GM19438 (cell line): ENCODE data around the gene SPINK4.

ENCODE experiments used
- ATAC-seq: cut with Tn5 transposase; IDR thresholded peaks from one replicate; pipeline ENCODE4 v1.9.1; 2021; ENCODE audit warnings: low read depth; ENCODE audit not compliant: unreplicated experiment

SPINK4 gene

DNA sequence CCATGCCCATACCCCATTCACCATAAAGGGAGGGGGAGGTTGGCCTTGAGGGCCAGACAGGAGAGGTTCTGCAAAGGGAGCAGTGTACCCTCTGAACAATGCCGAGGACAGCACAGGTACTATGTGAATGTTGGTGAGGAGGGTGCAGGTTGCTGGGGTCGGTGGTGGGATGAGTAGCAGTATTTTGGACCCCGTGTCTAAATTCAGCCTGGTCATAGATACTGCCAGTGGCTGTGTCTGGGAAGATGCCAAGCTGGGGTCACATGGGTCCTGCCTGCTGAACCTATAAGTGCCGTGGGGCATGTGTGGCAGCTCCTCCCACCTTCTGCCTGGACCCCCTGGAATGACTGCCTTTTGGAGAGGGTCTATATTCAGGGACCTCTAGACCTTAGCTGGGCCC is 11.4 kb upstream of the SPINK4 start:
- ATAC-seq: no peak

DNA sequence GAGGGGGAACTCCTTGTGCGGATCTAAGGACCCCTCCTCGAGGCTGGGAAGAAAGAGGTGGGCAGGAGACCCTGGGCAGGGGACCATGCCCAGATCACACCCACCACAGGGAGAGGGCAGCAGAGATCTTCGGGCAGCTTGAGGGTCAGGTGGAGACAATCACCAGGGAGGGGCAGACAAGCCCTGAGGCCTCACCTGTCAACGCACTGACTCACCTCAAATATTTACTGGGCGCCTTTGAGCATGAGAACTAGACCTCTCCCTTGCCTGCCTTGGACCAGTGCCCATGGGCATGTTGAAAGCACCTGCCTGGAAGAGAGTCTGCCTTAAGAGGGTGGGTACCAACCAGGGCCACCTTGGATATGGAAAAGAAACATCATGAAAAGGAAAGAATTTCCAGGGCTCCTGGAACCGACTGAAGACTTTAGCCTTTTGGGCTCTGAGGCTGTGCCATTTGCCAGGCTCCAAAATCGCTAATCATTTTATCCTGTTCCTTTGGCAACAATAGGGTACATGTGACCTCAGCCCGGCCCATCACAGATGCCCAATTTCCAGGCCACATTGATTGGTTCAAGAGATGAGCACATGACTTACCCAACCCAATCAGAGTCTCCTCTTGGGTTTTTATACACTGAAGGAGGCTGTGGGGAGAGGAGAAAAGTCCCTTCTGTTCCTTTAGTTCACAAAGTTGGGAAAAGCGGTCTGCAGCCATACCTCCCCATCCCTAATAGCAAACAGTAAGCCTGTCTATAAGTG is 10.4 kb upstream of the SPINK4 start:
- no peak for ATAC-seq

DNA sequence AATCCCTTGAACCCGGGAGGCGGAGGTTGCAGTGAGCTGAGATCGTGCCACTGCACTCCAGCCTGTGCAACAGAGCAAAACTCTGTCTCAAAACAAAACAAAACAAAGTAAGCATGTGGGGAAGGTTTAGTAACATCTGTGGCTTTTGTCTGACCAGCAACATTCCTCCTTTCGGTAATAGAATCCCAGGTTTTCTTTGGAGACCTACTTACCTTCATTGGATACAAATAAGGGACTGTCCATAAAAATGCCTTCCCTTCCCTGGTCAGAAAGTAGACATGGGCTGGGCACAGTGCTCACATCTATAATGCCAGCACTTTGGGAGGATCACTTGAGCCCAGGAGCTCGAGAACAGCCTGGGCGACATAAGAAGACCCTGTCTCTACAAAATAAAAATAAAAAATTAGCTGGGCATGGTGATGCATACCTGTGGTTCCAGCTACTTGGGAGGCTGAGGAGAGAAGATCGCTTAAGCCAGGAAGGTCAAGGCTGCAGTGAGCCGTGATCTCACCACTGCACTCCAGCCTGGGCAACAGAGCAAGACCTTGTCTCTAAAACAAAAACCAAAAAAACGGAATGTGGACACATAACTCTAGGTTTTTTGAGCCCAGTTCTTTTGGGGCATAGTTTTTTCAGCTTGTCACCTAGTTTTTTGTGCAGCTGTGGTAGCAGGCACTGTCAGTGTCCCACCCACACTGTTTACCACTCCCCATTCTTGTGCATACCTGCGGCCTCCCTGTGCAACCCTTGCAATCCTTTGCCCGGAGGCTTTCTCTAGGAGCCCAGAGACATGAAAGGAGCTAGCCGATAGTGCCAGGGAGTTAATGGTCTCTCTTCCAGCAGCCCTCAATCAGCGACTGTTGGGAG is 9.0 kb upstream of the SPINK4 start:
- ATAC-seq: no peak

DNA sequence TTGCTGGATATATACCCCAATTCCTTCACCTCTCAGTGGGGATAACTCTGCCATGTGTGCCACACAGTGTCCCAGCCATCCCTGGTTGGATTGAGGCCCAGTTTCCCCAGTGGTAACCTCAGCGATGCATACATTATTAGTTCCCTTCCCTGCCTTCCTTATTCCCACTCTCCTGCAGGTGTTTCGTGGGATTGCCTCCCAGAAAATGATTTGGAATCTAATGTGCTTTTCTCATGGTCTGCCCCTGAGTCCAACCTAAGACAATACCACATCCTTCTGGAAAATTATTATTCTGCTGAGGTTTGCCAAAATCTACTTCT is 8.4 kb upstream of the SPINK4 start:
- no peak for ATAC-seq

DNA sequence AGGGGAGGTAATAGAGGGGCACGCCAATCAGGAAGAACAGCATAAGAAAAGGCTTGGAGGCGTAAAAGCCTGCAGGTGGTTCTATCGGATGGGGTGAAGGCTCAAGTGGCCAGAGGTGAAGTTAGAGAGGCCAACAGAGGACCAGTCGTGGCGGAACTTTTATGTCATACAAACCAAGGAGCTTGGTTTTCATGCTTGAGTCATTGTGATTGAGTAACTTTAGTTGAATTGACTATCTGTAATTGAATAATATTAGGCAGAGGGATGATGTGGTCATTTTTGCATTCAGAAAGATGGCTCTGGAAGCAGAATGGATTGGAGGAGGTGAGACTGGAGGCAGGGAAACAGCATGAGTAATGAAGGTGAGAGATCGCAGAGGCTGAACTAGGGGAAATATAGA is 7.2 kb upstream of the SPINK4 start:
- no peak for ATAC-seq

DNA sequence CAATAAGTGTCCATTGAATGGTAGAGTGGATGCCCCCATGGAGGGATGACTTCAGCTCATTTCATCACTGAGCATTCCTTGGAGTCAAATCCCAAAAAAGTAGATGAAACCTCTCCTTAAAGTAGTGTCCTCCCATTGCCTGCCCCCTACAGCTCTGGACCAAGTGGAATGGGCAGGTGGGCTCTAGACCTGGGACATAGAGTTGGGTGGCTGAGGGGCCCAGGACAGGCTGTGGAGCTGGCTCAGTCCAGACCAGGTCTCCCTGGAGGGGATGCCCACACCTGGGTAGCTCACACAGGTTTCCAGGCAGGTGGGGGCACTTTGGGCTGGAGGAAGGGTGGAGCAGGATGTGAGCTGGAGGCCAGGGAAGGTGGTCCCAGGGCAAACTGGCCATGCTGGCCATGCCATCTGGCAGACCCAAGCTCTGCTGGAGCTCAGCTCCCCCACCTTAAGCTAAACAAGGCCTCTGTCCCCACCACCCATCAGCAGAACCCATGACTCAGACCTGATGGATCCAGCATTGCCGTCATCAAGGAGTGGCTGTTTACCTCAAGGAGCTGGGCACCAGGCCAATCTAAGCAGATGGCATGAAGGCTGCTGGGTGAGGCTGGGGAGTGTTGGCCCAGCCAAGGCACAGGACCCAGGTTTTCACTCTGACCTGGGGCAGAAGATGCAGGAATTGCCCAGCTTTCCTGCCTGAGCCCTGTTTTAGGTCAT is 6.2 kb upstream of the SPINK4 start:
- ATAC-seq: no peak

DNA sequence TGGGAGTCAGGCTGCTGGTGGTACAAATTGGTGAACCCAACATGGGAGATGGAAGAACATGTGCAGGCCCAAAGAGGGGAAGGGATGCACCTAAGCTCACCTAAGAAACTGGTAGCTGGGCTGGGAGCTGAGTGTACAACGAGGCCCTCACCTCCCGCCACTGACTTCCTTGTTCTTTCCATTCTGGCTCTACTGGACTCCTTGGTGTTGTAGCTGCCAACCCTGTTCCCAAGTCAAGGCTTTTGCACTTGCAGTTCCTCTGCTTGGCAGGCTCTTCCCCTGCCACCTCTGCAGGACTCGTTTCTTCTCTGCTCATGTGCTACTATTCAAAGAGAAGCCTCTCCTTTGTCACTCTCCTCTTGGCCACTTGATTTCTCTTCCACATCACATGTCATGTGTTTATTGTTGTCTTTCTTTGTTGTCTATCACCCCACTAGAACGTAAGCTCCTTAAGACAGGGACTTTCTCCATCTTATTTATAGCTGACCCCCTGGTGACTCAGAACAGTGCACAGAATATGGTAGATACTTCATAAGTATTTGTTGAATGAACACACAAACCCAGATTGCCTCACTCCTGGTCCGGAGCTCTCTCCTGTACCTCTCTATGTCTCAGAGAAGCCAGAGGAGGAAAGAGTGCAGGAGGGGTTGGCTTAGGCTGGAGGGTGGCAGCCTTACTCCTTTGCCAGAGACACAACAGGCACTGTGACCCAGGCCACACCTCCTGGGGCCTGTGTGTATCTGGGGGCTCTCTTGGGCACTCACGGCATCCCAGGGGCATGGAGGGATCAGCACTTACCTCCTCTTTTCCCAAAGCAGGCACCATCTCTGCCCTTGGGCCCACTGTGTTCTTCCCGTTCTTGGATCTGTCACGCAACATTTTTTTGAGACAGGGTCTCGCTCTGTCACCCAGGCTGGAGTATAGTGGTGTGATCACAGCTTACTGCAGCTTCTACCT is 5.2 kb upstream of the SPINK4 start:
- ATAC-seq: no peak

DNA sequence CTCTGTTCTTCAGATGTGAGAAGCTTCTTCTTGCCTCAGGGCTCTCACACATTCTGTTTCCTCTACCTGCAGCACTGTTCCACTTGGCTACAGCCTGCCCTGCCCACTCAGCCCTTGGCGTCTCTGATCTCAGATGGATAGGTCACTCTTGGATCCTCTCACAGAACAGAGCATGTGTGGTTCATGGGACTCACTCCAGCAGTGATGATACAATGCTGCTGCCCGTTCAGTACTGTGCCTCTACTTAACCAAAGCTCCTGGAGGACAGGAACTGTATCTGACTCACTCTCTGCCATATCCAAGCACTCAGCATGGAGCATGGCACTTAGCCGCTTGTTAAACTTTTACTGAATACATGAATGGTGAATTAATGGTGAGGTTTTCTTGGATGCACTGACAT is 3.4 kb upstream of the SPINK4 start:
- no peak for ATAC-seq

DNA sequence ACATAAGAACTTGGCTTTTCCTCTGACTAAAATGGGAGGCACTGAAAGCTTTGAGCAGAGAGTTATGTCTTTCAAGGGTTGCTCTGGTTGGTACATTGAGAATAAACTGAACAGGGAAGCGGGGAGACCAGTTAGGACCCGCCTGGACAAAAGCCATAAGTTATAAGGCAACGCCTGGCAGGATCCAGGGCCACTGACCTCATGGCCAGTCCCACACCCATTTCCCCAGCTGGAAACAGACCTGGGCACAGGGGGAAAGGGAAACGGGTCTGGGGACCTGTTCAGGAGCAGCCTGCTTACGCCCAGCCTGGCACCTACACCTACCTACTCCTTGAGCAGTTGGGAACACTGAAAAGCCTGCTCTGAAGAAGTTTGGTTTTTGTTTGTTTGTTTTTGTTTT is 1.3 kb downstream of the SPINK4 start:
- ATAC-seq: no peak

DNA sequence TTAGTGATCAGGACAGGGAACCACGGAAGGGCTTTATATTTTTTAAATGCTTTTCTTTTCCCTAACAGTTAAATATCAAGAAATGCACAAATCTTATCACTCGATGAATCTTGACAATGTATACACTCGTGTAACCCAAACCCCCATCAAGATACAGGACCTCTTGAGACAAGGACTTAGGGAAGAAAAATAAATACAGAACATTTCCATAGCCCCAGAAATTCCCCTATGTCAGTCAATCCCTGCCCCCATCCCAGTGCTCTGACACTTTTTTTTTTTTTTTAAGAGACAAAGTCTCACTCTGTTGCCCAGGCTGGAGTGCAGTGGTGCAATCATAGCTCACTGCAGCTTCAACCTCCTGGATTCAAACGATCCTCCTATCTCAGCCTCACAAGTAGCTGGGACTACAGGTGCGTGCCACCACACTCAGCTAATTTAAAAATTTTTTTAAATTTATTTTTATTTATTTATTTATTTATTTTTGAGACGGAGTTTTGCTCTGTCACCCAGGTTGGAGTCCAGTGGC is 2.7 kb downstream of the SPINK4 start:
- no peak for ATAC-seq

DNA sequence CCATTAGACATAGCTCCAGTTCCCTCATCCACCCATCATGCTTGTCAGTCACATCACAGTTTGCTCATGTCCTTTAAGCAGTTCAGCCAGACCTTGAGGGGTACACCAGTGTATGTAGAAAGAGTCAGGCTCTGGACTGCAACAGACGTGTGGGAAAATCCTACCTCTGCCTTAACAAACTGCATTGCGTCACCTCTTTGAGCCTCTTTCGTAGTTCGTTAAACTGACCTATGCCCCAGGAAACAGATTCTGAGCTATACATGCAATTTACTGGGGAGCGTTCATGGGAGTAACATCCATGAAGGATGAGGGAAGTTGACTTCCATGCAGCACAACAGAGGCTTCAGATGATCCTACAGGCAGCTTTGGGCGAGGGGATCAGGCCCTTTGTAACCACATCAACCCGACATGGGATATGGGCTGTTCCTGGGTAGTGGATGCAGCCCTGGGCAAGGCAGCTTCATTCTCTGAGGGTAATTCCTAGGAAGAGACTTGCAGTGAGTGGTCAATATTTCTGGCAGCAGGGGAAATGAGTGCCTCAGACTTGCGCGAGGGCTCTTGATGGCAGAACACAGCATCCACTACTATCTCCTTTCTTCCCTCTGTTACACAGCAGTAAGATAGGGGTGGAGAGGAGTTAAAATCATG is 4.3 kb downstream of the SPINK4 start:
- no peak for ATAC-seq

DNA sequence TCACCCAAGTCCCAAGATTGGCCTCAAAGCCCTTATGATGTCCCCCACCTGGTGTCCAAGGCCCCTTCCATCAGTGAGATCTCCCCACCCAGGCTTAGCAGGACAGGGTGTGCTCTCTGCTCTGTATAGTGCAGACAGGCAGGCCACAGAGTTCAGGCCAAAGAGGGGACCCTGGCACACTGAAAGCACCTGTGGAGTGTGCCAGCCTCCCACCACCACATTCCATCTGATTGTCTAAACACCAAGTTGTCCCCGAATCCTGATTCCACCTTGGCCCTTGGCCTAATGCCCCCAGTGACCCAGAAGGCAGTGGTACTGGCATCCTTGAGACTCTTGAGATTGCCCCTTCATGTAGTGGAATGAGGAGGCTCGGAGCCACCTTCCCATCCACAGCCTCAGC is 5.4 kb downstream of the SPINK4 start:
- ATAC-seq: no peak

DNA sequence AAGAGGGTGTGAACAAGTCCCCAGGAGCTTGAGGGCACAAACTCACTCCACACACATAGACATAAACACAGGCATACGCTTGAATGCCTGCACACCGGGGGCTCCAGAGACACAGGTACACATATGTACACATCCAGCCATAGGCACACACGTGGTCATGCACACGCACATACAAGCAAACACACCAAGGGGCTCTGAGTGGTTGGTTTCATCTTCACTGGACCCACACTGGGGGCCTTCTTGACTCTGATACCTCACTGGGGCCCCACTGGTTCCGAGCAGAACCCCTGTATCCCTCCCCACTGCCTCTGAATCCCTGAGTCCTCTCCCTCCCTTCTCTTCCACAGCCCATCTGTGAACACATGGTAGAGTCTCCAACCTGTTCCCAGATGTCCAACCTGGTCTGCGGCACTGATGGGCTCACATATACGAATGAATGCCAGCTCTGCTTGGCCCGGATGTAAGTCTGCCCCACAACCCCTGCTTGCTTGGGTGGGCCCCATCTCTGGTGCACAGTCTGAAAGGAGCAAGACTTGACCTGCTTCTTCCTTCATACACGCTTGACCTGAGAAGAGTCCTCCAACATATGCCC is 6.4 kb downstream of the SPINK4 start:
- ATAC-seq: no peak

DNA sequence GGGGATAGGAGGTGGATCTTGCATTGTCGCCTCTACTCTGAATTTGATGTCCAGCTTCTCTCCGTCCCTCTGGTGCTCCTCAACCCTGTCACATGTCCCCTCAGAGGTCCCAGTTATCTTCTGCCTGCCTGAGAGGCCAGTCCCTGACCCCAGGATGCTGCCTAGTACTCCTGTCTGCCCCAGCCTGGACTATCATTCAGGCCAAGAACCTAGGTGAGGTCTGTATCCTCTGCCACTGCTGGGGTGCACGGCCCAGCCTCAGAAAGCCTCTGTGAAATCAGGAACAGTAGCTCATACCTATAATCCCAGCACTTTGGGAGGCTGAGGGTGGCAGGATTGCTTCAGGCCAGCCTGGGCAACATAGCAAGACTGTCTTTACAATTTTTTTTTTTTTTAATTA is 8.6 kb downstream of the SPINK4 start:
- ATAC-seq: no peak

DNA sequence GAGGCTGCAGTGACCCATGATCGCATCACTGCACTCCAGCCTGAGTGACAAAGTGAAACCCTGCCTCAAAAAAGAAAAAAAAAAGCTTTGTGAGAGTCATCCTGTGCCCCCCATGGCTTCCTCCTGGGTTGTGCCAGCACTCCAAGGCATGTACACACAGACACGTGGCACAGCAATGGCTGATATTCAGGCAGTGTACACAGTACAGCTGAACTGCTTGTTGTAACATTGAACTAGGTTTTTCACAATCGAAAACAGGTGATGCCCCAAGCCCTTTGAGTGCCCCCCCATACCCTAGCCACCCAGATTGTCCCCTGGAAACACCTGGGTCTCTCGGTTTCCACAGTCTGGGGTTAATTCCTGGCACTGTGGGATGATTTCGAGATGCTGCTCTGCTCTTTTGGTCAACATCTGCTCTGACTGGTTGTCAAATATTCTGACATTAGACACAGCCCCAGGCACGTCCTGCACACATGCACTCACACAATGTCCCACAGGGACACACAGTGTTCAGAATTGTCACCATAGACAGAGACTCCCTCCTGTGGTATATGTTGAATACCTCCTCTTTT is 9.2 kb downstream of the SPINK4 start:
- ATAC-seq: peak; percentile 64

DNA sequence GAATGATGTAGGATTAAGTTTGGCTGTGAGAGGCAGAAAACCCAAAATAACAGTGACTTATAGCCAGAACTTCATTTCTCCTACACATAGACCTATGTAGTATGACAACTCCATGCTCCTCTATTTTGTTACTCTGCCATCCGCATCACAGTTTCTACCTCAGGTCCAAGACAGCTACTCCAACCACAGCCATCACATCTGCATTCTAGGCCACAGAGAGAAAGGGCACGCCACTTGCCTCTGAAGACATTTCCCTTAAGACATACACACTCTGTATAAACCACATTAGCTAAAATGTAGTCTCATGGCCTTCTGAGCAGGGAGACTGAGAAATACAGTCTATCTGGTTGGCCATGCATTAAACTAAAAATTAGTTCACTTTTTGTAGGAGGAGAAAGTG is 10.0 kb downstream of the SPINK4 start:
- no peak for ATAC-seq

DNA sequence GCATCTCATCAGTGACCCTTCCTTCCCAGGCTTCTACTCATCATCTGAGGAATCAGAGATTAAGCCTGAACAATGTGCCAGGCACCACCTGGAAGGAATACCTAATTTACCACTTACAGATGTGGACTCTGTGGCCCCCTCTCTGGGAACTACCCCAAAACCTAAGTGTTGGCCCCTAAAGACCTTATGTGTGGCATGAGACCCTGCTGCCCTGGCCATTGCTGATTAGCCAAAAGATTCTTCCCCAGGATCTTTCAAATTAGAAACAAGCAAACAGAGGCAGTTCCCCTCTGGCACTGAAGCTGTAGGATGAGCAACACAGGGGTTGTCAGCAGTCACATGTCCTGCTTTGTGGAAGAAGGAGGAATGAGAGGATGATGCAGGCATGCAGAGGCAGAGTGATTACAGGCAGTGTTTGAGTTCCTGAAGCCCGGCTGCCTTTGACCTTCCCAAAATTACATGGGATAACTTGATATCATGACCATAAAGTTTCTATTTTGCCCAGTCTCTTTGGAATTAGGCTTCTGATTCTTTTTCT is 10.6 kb downstream of the SPINK4 start:
- ATAC-seq: no peak

DNA sequence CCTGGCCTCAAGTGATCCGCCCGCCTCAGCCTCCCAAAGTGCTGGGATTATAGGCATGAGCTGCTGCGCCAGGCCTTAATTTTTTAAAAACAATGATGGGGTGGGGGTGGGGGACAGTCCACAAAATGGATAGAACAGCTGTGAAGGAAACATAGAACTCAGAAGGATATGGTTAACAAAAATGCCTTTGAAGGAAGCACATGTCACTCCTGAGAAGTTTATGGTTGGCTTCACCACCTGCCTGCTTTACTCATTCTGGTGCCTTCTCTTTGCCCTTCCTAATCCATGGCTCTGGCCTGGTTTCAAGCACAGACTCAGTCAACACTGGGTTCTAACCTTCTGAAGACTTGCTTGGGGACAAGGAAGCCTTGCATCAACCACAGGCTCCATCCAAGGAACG is 14.2 kb downstream of the SPINK4 start:
- no peak for ATAC-seq

DNA sequence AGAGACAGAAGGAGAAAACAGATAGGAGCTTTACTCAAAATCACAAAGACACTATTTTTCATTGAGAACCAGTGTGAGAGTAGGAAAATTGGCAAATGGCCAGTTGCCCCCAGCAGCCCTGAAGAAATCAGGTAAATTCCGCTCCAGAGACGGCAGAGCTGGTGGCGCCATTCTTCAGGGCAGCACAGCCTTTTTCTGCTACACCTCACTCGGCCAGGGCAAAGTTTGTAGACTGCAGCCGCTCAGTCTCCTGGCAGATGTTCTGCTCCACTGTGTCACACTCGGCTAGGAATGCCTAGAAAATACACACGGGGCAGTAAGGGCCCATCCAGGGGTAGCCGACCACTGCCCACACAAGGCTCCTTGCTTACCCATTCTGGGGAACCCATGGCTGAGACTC is 15.0 kb downstream of the SPINK4 start:
- ATAC-seq: no peak
